Right cardiac atrium (tissue), 5 donors: Measurements from ENCODE around the gene LENG9. TPM values are rescaled to one million over a fixed set of nuclear protein-coding genes. Genes with fewer than 3 reads are reported as not detected.

Experiments
- ATAC-seq, 2 donors: fragments of 200-7000 bp; cut with Tn5 transposase; one replicate each; pipeline versions ENCODE4 v1.8.0 to v1.9.1; 2020; ENCODE audit warnings: moderate library complexity in 2 of 2, mild to moderate bottlenecking in 1 of 2
- DNase-seq, 3 donors: peaks; one replicate each; pipeline ENCODE4 v3.0.0-alpha.2; 2020
- H3K27ac ChIP-seq: one replicate; pipeline ENCODE4 v1.5.1; 2013; ENCODE audit warnings: mild to moderate bottlenecking, low read length, control low read depth, moderate library complexity
- H3K27me3 ChIP-seq: one replicate; pipeline ENCODE4 v1.6.1; 2013; ENCODE audit not compliant: control insufficient read depth, insufficient read depth
- H3K4me1 ChIP-seq: one replicate; pipeline ENCODE4 v1.6.1; 2013; ENCODE audit warnings: low read length; ENCODE audit not compliant: control insufficient read depth, insufficient read depth
- H3K4me3 ChIP-seq: one replicate; pipeline ENCODE4 v1.5.1; 2013; ENCODE audit warnings: low read length, control low read depth
- H3K9me3 ChIP-seq: one replicate; pipeline ENCODE4 v1.6.1; 2013; ENCODE audit warnings: low read length; ENCODE audit not compliant: control insufficient read depth
- WGBS: extraction: QIAGEN DNeasy Blood & Tissue Kit; methylation state at CpG from one replicate; pipeline ENCODE4 v1.1.7; 2013; 5-methylcytosine and 5-hydroxymethylcytosine counted together
- intact Hi-C, 4 donors: fragments of 100-400 bp; cut with DNase I; formaldehyde crosslinking; loops; one replicate each; pipeline versions ENCODE4 v1.11.0 to v1.14.0; 2022 to 2023
- polyA plus RNA-seq: library from polyadenylated mRNA; stranded (reverse); fragments of 200-250 nt; gene quantifications from one replicate; pipeline ENCODE4 v1.2.3, GENCODE V29; 2013
- total RNA-seq, 4 donors: library from RNA; stranded (reverse); fragmentation: NEBNext Ultra II Directional; extraction: Animal tissue kit (Norgen Biotek cat#: 25700); gene quantifications; one replicate each; pipeline ENCODE4 v1.2.1, GENCODE V29; 2021
- donor health status: healthy with polysubstance abuse.
- donor health status: DM: no; HTN: yes; CAD: no.
- donor health status: DM: no; HTN: no; CAD: no.
- donor health status: DM: no; HTN: yes; CAD: no; lungs with severe emphysema.
- donor health status: DM: yes; HTN: yes; CAD: no.

Gene LENG9
- total and polyA plus RNA-seq, 5 donors, result 2.1 to 4.1 (median 2.6) TPM

GRCh38 chr19:54465426-54466109 lies 2.0 kb upstream of the LENG9 start:
- 79% methylated on average over 49 of the region's 49 CpGs for WGBS
- no peaks in the 10 kb centered on the region for H3K27me3 ChIP-seq
- no peaks in the 10 kb centered on the region for H3K9me3 ChIP-seq
- peak overlapping the region; percentile 46 for H3K4me3 ChIP-seq
- DNase-seq (peak; percentile 40 to 72 (median 63)), ATAC-seq (no peak)
- peaks cover 6% of the 10 kb centered on the region for H3K4me1 ChIP-seq
- intact Hi-C loops, result no loop called here
- no peak overlapping the region for H3K27ac ChIP-seq

DNA sequence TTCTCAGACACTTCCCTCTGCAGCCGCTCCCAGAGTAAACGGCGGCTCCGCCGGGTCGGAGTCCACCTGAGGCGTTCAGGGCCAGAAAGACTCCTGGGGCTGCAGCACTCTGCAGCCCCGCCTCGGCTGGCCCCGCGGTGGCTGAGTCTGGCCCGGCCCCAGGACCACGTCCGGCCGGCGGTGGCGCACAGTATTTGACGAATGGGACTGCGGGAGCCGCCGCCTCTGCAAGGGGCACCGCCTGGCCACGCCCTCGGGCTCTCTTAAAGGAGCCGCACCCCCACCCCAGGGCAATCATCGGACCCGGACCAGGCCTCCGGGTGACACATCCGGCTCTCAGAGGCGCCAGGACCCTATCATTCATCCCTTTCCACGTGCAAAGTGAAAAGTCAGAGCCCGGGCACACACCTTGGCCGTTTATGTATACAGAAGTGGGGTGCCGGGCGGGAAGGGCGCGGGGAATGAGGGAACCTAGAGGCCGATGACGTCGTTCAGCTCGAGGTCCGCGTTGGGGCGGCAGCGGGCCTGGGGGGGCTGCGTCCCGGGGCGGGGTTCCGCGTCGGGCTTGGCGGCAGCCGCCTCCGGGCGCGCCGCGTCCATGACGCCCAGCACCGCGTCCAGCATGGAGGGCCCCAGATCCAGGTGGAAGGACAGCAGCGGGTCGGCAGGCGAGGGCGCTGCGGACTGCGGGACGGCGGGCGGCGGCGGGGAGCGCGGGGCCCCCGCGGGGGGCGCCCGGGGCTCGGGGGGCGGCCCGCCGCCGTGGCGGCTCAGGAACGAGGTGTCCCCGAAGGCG lies 1.2 kb upstream of the LENG9 start:
- peak overlapping the region; percentile 46 for H3K4me3 ChIP-seq
- H3K4me1 ChIP-seq, result peaks cover 6% of the 10 kb centered on the region
- intact Hi-C loops, result no loop called here
- H3K27ac ChIP-seq, result peak overlapping the region; percentile 95
- WGBS, result 28% methylated on average over 86 of the region's 87 CpGs
- DNase-seq (peak; percentile 95 to 98 (median 97)), ATAC-seq (peak; percentile 81 to 83)
- no peaks in the 10 kb centered on the region for H3K9me3 ChIP-seq
- no peaks in the 10 kb centered on the region for H3K27me3 ChIP-seq

DNA sequence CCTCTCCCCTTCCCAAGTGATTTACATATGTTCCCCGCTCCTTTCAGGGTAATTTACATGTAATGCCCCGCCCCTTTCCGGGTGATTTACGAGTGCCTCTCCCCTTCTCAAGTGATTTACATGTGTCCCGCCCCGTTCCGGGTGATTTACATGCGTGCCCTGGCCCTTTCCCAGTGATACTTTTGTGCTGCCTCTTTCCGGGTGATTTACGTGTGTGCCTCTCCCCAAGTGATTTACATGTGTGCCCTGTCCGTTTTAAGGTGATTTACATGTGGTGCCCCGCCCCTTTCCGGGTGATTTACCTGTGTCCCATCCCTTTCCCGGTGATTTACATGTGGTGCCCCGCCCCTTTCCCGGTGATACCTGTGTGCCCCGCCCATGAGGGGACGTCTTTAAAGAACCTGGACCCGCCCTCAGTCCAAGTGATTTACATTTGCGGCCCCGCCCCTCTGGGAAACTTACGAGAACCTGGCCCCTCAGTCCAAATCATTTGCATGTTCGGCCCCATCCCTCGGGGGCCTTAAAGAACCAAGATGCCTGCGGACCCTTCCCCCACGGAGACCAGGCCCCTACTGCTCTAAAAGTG lies 559 bp upstream of the LENG9 start:
- H3K27me3 ChIP-seq, result no peaks in the 10 kb centered on the region
- WGBS, result under 1% methylated on average over 26 of the region's 26 CpGs
- H3K9me3 ChIP-seq, result no peaks in the 10 kb centered on the region
- peaks cover 6% of the 10 kb centered on the region for H3K4me1 ChIP-seq
- H3K27ac ChIP-seq, result peak overlapping the region; percentile 95
- ATAC-seq (peak; percentile 57 to 65), DNase-seq (peak; percentile 88 to 94 (median 93))
- peak overlapping the region; percentile 46 for H3K4me3 ChIP-seq
- intact Hi-C loops, result no loop called here

- peak; percentile 31 to 32 for ATAC-seq
- H3K4me1 ChIP-seq, result peaks cover 6% of the 10 kb centered on the region
- intact Hi-C loops, result no loop called here
These were observed 685 bp downstream of the LENG9 start for GRCh38 chr19:54462655-54463530.

GRCh38 chr19:54462047-54462654 lies 1.4 kb downstream of the LENG9 start:
- Histone ChIP-seq H3K27ac (peak overlapping the region; percentile 95), H3K27me3 (no peaks in the 10 kb centered on the region), H3K4me3 (no peak overlapping the region), H3K9me3 (no peaks in the 10 kb centered on the region), H3K4me1 (peaks cover 6% of the 10 kb centered on the region)
- DNase-seq, result peak; percentile 52 to 75 (median 65)
- ATAC-seq, result no peak
- intact Hi-C loops, result no loop called here
- WGBS, result 57% methylated on average over 15 of the region's 15 CpGs

More at GRCh38 chr19:54462655-54463530, 685 bp downstream of the LENG9 start:
- 3% methylated on average over 91 of the region's 91 CpGs for WGBS
- no peaks in the 10 kb centered on the region for H3K27me3 ChIP-seq
- DNase-seq, result peak; percentile 84 to 93 (median 93)
- H3K4me3 ChIP-seq, result peak overlapping the region; percentile 46
- no peaks in the 10 kb centered on the region for H3K9me3 ChIP-seq
- peak overlapping the region; percentile 95 for H3K27ac ChIP-seq

DNA sequence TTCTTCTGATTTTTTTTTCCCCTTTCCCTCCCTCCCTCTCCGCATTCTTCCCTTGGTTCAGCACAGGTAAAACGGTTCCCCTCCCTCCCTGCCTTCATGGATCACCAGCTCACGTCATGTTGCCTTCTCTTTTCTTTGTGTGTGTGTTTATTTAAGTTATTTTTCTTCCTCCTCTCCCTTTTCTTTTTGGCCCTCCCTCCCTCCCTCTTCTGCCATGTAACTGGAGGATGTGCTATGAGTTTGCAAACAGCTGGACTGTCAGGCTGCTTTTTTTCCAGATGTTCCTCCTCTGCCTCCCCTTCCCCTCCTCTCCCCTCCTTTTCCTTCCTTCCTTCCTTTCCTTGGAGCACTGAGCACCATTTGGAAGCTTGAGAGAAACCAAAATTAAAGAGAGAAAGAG lies 2.0 kb downstream of the LENG9 start:
- Histone ChIP-seq H3K27ac (no peak overlapping the region), H3K4me1 (peaks cover 6% of the 10 kb centered on the region), H3K27me3 (no peaks in the 10 kb centered on the region), H3K4me3 (no peak overlapping the region), H3K9me3 (no peaks in the 10 kb centered on the region)
- 51% methylated on average over 3 of the region's 3 CpGs for WGBS
- ATAC-seq, result no peak
- intact Hi-C loops, result no loop called here
- no peak for DNase-seq

DNA sequence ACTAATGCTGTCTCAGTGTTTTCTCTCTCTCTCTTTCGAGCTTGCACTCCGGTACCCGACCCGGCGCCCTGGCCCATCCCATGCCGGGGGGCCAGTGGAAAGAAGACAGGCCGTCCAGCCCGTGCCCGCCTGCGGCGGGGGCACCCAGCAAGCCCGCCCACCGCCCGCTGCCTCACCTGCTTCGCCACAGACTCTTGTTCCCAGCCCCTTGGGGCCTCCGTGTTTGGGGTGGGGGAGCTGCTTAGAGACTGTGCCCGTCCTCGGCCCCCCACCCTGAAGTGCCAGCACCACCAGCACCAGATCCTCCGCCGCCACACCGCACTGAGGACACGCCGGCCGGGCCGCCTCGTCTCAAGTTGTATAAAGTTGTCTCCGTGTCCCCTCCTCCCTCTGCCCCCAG lies 2.4 kb downstream of the LENG9 start:
- H3K4me3 ChIP-seq, result no peak overlapping the region
- 71% methylated on average over 27 of the region's 27 CpGs for WGBS
- ATAC-seq (no peak), DNase-seq (peak; percentile 34 to 72 (median 65))
- no peaks in the 10 kb centered on the region for H3K27me3 ChIP-seq
- H3K27ac ChIP-seq, result no peak overlapping the region
- peaks cover 6% of the 10 kb centered on the region for H3K4me1 ChIP-seq
- intact Hi-C loops, result no loop called here
- no peaks in the 10 kb centered on the region for H3K9me3 ChIP-seq

DNA sequence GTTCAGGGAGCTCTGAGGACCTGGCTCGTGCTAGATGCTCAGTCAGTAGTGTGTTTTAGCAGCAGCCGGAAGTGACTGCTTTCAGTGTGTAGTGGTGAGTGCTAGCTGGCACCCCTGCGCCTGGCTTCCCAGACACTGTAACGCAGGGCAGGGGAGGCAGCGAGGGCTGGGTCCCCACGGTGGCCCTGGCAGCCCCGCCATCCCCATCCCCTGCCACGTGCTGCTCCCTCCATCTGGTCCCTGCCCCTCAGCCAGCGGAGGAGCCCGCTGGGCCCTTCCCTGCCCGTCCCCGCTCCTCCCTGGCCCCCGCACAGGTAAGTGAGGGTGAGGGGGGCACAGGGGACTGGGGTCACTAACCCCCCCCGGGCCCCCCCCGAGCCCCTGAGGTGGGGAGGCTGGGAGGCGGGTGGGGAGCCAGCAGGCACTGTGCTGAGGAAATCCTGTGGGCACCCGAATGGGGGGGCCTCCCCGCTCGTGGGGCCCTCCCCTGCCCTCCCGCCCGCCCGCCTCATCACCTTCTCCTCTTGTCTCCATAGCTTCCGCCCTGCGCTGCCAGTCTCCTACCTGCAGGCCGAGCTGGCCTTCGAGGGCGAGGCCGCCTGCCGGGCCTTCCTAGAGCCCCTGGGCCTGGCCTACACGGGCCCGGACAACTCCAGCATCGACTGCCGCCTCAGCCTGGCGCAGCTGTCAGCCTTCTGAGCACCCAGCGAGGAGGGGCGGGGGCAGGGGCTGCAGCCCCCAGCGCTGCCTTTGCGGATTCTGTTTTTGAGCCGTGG lies 3.2 kb downstream of the LENG9 start:
- Histone ChIP-seq H3K27me3 (no peaks in the 10 kb centered on the region), H3K4me1 (peaks cover 6% of the 10 kb centered on the region), H3K9me3 (no peaks in the 10 kb centered on the region), H3K4me3 (no peak overlapping the region), H3K27ac (no peak overlapping the region)
- DNase-seq (peak; percentile 23 to 69 (median 62)), ATAC-seq (no peak)
- WGBS, result 82% methylated on average over 39 of the region's 39 CpGs
- intact Hi-C loops, result no loop called here

DNA sequence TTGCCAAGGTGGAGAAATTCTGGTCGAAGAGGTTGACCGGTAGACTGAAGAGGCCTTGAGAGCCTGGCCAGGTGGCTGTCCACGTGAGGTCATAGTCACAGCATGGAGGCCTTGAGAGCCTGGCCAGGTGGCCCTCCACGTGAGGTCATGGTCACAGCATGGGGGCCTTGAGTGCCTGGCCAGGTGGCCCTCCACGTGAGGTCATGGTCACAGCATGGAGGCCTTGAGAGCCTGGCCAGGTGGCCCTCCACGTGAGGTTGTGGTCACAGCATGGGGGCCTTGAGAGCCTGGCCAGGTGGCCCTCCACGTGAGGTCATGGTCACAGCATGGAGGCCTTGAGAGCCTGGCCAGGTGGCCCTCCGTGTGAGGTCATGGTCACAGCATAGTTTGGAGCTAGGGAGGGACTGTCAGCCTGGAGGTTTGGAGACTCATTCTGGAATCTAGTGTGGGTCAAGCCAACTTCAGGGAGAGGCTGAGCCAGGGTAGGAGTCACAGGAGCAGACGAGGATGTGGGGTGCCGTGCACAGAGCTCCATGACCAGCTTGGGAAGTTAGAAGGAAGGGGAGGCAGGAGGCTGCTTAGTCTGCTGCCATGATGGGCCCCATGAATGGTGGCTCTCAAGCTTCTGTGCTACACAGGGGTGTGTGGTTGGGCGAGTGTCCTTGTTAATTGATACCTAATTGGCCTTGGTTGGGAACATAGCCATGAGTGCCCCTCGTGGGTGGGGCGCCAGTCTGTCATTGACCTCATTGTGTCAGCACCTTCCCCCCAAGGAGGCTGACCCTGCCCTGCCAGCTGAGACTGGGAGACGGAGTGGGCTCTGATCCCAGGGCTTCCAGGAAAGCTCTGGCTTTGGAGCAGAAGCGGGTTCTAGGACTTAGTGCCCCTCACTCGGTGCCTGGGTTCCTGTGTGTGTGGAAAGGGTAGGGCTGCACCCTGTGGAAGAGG lies 4.0 kb downstream of the LENG9 start:
- intact Hi-C loops, result no loop called here
- peaks cover 6% of the 10 kb centered on the region for H3K4me1 ChIP-seq
- 76% methylated on average over 16 of the region's 16 CpGs for WGBS

More for the DNA sequence above, 4.0 kb downstream of the LENG9 start:
- DNase-seq (peak; percentile 36 to 60 (median 47)), ATAC-seq (no peak)
- no peaks in the 10 kb centered on the region for H3K27me3 ChIP-seq
- no peak overlapping the region for H3K27ac ChIP-seq
- H3K9me3 ChIP-seq, result no peaks in the 10 kb centered on the region
- no peak overlapping the region for H3K4me3 ChIP-seq
